Loucy (cell line): ENCODE data around the gene NPEPPS.

Source experiments
- CTCF ChIP-seq: fragments of 200-600 bp; sonication (generic); conservative IDR thresholded peaks from 2 replicates; pipeline ENCODE4 v1.5.1; 2014; ENCODE audit warnings: mild to moderate bottlenecking, antibody characterized with exemption, low read length
- EZH2phosphoT487 ChIP-seq: fragments of 200-600 bp; IDR thresholded peaks from 2 replicates; pipeline ENCODE4 v1.6.1; 2018; ENCODE audit warnings: antibody characterized with exemption, mild to moderate bottlenecking, moderate library complexity, borderline replicate concordance

- no peak for TF ChIP-seq CTCF
- TF ChIP-seq EZH2phosphoT487: no peak
Measured at GRCh38 chr17:47620503-47621245, 89.8 kb downstream of the NPEPPS start.
